Endothelial cell of umbilical vein (primary cell): Measurements from ENCODE around the gene TMTC1.

Experiments
- CTCF ChIP-seq, 2 donors: IDR thresholded peaks; 1 replicate in 1 of 2; 2 replicates in 1 of 2; pipeline ENCODE4 v1.5.1; 2011; ENCODE audit warnings: low read length in 2 of 2, mild to moderate bottlenecking in 2 of 2, moderate library complexity in 2 of 2, control low read depth in 1 of 2, inconsistent platforms in 1 of 2, low read depth in 1 of 2; ENCODE audit not compliant: insufficient read depth in 1 of 2; ENCODE audit errors: extremely low read depth in 1 of 2
- MYC ChIP-seq: IDR thresholded peaks from one replicate; pipeline ENCODE4 v1.6.1; 2011; ENCODE audit warnings: mild to moderate bottlenecking, low read depth, low read length

DNA sequence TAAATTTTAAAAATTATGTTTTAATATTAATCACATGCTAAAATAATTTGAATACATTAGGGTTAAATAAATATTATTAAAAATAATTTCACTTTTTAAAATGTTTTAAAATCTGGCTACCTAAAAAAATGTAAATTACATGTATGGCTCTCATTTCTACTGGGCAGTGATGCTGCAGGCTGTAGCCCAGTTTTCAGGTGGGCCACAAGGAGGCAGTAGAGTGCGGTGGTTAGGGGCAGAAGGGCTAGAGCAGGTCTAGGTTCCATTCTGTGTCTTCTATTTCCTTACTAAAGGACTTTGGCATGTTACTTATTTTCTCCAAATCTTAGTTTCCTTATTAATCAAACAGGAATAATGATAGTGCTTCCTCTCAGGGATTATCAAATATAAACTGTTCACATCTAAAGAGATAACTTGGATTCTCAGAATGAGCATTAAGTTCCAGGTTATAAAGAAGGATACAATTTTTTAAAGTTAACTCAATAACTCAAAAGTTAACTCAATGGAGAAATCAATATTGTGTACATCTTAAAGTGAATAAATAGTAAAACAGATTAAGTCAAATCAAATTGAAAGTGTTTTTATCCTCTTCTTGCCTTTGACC lies 231.3 kb downstream of the TMTC1 start:
- TF ChIP-seq CTCF (IDR thresholded peaks at IDR 0.05; ENCODE audit: extremely low read depth in 1 of 2, insufficient read depth in 1 of 2, low read depth in 1 of 2, low read length in 2 of 2) (peak; percentile 82 to 85), MYC (no peak)
